HCT116 (cell line): ENCODE data around the gene AVEN. TPM values are rescaled to one million over a fixed set of nuclear protein-coding genes. Genes with fewer than 3 reads are reported as not detected.

Source experiments
- ATAC-seq: fragments of 200-7000 bp; cut with Tn5 transposase; 2 replicates; pipeline ENCODE4 v1.9.1; 2020; ENCODE audit warnings: mild to moderate bottlenecking, moderate library complexity
- BruUV-seq: library from RNA; stranded (reverse); fragments of 400-500 nt; replicated peaks from 2 replicates; lab custom pipeline; 2021; lab: Mats Ljungman, UMichigan
- CTCF ChIA-PET: fragments of 300-600 bp; sonication (Branson Sonifier 250); formaldehyde crosslinking; loops from one replicate; lab custom pipeline; 2021; ENCODE audit warnings: antibody characterized with exemption; lab: Charles Lee
- POLR2A ChIA-PET: fragments of 300-600, 350-600 bp; sonication (Branson Sonifier 250); formaldehyde crosslinking; loops from one replicate; lab custom pipeline; 2021; ENCODE audit warnings: antibody characterized with exemption; lab: Charles Lee
- RAD21 ChIA-PET, 2 experiments: fragments of 300-600 bp; sonication (Branson Sonifier 250); formaldehyde crosslinking; loops; one replicate each; lab custom pipeline; 2023; ENCODE audit warnings: low total read pairs in 2 of 2; ENCODE audit not compliant: uncharacterized antibody in 2 of 2, unreplicated experiment in 2 of 2, low non-redundant PET in 1 of 2; lab: Charles Lee
- DNase-seq: peaks from one replicate; pipeline ENCODE4 v3.0.0-alpha.2; 2010; ENCODE audit warnings: low read depth, low spot score
- H2AFZ ChIP-seq: fragments of 200-600 bp; shearing (Covaris generic), sonication (generic); 2 replicates; pipeline ENCODE4 v1.6.1; 2017; ENCODE audit warnings: low read depth, mixed run types, mixed read lengths, antibody characterized with exemption, low read length; ENCODE audit not compliant: poor library complexity, severe bottlenecking
- H3K27ac ChIP-seq: 2 replicates; pipeline ENCODE4 v1.5.1; 2012; ENCODE audit warnings: low read depth, low read length
- H3K27me3 ChIP-seq: fragments of 200-600 bp; sonication (generic); 2 replicates; pipeline ENCODE4 v1.6.1; 2016; ENCODE audit warnings: mixed run types, low read length, mixed read lengths; ENCODE audit not compliant: insufficient read depth
- H3K36me3 ChIP-seq, 2 experiments: fragments of 200-500 bp in 1 of 2; fragments of 200-600 bp in 1 of 2; sonication (Bioruptor generic) in 1 of 2; sonication (generic) in 1 of 2; 2 replicates each; pipeline versions ENCODE4 v1.5.1 to v1.6.1; 2014 to 2016; ENCODE audit warnings: low read length in 2 of 2, inconsistent platforms in 1 of 2, mixed read lengths in 1 of 2, mixed run types in 1 of 2; ENCODE audit not compliant: insufficient read depth in 2 of 2, control insufficient read depth in 1 of 2
- H3K4me1 ChIP-seq, 2 experiments: fragments of 200-600 bp in 1 of 2; sonication (generic) in 1 of 2; 2 replicates each; pipeline versions ENCODE4 v1.5.1 to v1.6.1; 2012 to 2017; ENCODE audit warnings: low read length in 2 of 2, inconsistent platforms in 1 of 2, mild to moderate bottlenecking in 1 of 2, mixed read lengths in 1 of 2, mixed run types in 1 of 2, moderate library complexity in 1 of 2; ENCODE audit not compliant: insufficient read depth in 2 of 2, control insufficient read depth in 1 of 2
- H3K4me2 ChIP-seq: fragments of 200-600 bp; sonication (generic); 2 replicates; pipeline ENCODE4 v1.6.1; 2017; ENCODE audit warnings: mixed run types, low read length, mixed read lengths
- H3K4me3 ChIP-seq, 2 experiments: fragments of 200-600 bp in 1 of 2; sonication (generic) in 1 of 2; replicated peaks in 1 of 2; 2 replicates each; pipeline ENCODE4 v1.5.1; 2011 to 2016; ENCODE audit warnings: low read length in 2 of 2, control low read depth in 1 of 2, low read depth in 1 of 2, mild to moderate bottlenecking in 1 of 2, mixed read lengths in 1 of 2, mixed run types in 1 of 2
- H3K79me2 ChIP-seq: fragments of 200-600 bp; sonication (generic); 2 replicates; pipeline ENCODE4 v1.6.1; 2017; ENCODE audit warnings: mild to moderate bottlenecking, mixed run types, low read length, moderate library complexity, mixed read lengths; ENCODE audit not compliant: insufficient read depth
- H3K9ac ChIP-seq: fragments of 200-600 bp; sonication (generic); 2 replicates; pipeline ENCODE4 v1.6.1; 2016; ENCODE audit warnings: low read length, mixed read lengths
- H3K9me2 ChIP-seq: fragments of 200-600 bp; sonication (generic), shearing (Covaris generic); 2 replicates; pipeline ENCODE4 v1.6.1; 2017; ENCODE audit warnings: mixed run types, mild to moderate bottlenecking, moderate library complexity; ENCODE audit not compliant: insufficient read depth
- H3K9me3 ChIP-seq, 2 experiments: fragments of 200-500 bp in 1 of 2; fragments of 200-600 bp in 1 of 2; sonication (Bioruptor generic) in 1 of 2; sonication (generic) in 1 of 2; 2 replicates each; pipeline ENCODE4 v1.6.1; 2014 to 2017; ENCODE audit warnings: low read length in 2 of 2, mixed read lengths in 2 of 2, inconsistent platforms in 1 of 2, low read depth in 1 of 2, mild to moderate bottlenecking in 1 of 2, mixed run types in 1 of 2, moderate library complexity in 1 of 2; ENCODE audit not compliant: control insufficient read depth in 1 of 2, insufficient read depth in 1 of 2
- H4K20me1 ChIP-seq: fragments of 200-600 bp; sonication (generic), shearing (Covaris generic); 2 replicates; pipeline ENCODE4 v1.6.1; 2017; ENCODE audit warnings: mixed run types, mild to moderate bottlenecking, moderate library complexity; ENCODE audit not compliant: insufficient read depth
- CTCF ChIP-seq, 3 experiments: fragments of 200-600 bp in 1 of 3; sonication (generic) in 1 of 3; IDR thresholded peaks in 2 of 3; conservative IDR thresholded peaks in 1 of 3; 2 replicates each; pipeline ENCODE4 v1.5.1; 2012 to 2017; ENCODE audit warnings: low read depth in 2 of 3, low read length in 2 of 3, antibody characterized with exemption in 1 of 3, borderline replicate concordance in 1 of 3, control low read depth in 1 of 3, mild to moderate bottlenecking in 1 of 3, mixed read lengths in 1 of 3, mixed run types in 1 of 3, moderate library complexity in 1 of 3; ENCODE audit not compliant: insufficient read depth in 1 of 3
- EGR1 ChIP-seq: IDR thresholded peaks from 2 replicates; pipeline ENCODE4 v1.6.1; 2012; ENCODE audit warnings: low read depth
- EZH2phosphoT487 ChIP-seq: fragments of 200-600 bp; IDR thresholded peaks from 2 replicates; pipeline ENCODE4 v1.6.1; 2018; ENCODE audit warnings: antibody characterized with exemption, borderline replicate concordance
- REST ChIP-seq: IDR thresholded peaks from 2 replicates; pipeline ENCODE4 v1.6.1; 2012; ENCODE audit warnings: low read depth
- SP1 ChIP-seq: IDR thresholded peaks from 2 replicates; pipeline ENCODE4 v1.6.1; 2012; ENCODE audit warnings: low read depth
- intact Hi-C: fragments of 100-400 bp; cut with micrococcal nuclease; formaldehyde crosslinking; loops from 2 replicates; pipeline ENCODE4 v1.10.0; 2022
- total RNA-seq: library from RNA; stranded (reverse); gene quantifications from one replicate; pipeline ENCODE4 v1.2.1, GENCODE V29; 2021; ENCODE audit not compliant: unreplicated experiment
- TF ChIP-seq, protein P1 (sequence below): IDR thresholded peaks from 2 replicates; pipeline ENCODE4 v1.6.1; 2012

Gene AVEN
- total RNA-seq, 1 experiment from 2014 or later, result 6.8 TPM

DNA sequence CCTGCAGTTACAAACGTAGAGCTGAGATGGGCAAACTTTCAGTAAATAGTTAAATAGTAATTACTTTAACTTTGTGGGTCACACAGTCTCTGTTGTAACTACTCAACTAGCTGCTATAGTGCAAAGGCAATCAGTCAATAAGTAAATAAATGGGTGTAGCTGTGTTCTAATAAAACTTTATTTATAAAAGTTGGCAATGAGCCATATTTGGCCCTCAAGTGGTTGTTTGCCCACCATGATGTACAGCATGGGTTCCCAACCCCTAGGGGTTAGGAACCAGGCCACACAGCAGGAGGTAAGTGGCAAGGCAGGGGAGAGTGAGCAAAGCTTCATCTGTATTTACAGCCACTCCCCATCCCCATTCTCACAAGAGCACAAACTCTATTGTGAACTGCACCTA lies 115.6 kb downstream of the AVEN start:
- Histone ChIP-seq H4K20me1 (no peaks in the 10 kb centered on the region), H3K9me3 (no peaks in the 10 kb centered on the region), H3K4me2 (no peak overlapping the region), H3K9me2 (no peaks in the 10 kb centered on the region), H3K36me3 (no peaks in the 10 kb centered on the region), H3K27ac (no peak overlapping the region), H3K79me2 (no peaks in the 10 kb centered on the region), H2AFZ (no peak overlapping the region), H3K4me1 (no peaks in the 10 kb centered on the region), H3K4me3 (no peak overlapping the region), H3K27me3 (no peaks in the 10 kb centered on the region), H3K9ac (no peak overlapping the region)
- BruUV-seq, result no TSS peak
- CTCF ChIA-PET, result no interaction called here
- DNase-seq, result no peak
- no peak for ATAC-seq
- RAD21 ChIA-PET, result no interaction called here
- POLR2A ChIA-PET, result no interaction called here
- no peak for TF ChIP-seq CTCF (IDR thresholded peaks at IDR 0.05 in 2 of 3, conservative IDR thresholded peaks at IDR 0.05 in 1 of 3; ENCODE audit: borderline replicate concordance in 1 of 3, insufficient read depth in 1 of 3, low read depth in 2 of 3, low read length in 2 of 3)
- no peak for TF ChIP-seq SP1
- TF ChIP-seq EZH2phosphoT487, result no peak
- intact Hi-C loops, result no loop called here

DNA sequence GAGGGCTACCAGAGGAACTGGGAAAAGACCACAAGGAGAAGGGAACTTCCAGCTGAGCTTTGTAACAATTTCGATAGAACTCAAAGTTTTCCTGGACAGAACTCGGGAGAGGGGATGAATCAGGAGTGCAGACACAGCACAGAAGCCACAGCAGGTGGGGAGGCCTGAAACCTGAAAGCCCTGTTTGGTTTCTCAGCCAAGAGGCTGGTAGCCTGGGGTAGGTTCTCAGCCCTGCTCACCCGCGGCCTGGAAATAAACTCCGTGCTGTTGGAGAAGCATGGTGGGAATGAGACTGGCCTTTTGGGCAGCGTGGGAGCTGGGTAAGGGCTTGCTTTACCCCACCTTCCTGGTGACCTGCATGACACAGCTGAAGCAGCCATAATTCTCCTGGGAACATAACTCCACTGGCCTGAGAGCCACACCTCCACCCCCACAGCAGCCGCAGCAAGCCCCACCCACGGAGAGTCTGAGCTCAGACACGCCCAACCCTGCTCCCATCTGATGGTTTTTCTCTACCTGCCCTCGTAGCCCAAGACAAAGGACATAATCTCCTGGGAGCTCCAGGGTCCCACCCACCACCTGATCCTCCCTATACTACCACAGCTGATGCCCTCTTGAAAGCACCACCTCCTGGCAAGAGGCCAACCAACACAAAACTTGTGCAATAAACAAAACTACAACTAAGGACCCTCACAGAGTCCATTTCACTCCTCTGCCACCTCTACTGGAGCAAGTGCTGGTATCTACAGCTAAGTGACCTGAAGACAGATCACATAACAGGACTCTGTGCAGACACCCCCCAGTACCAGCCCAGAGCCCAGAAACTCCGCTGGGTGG lies 123.2 kb downstream of the AVEN start:
- peaks cover 12% of the 10 kb centered on the region in 2 experiments for H3K4me1 ChIP-seq
- POLR2A ChIA-PET, result no interaction called here
- CTCF ChIA-PET, result no interaction called here
- RAD21 ChIA-PET, result no interaction called here
- intact Hi-C loops, result no loop called here
- H3K9ac ChIP-seq, result no peak overlapping the region
- peak overlapping the region; percentile 35; the same call in 1 of the 2 replicates for H3K27ac ChIP-seq
- H4K20me1 ChIP-seq, result no peaks in the 10 kb centered on the region
- H3K4me2 ChIP-seq, result peak overlapping the region; percentile 53
- H3K4me3 ChIP-seq, result 0 out of 4 replicates have a peak overlapping the region, but pooled peaks of 1 of the 2 experiments have one; percentile 9
- no TSS peak for BruUV-seq
- no peaks in the 10 kb centered on the region for H3K79me2 ChIP-seq
- ATAC-seq (peak; percentile 97), DNase-seq (no peak)
- TF ChIP-seq EZH2phosphoT487 (no peak), REST (no peak), EGR1 (peak; percentile 45; the same call in 1 of the 2 replicates)
- TF ChIP-seq, protein P1, sequence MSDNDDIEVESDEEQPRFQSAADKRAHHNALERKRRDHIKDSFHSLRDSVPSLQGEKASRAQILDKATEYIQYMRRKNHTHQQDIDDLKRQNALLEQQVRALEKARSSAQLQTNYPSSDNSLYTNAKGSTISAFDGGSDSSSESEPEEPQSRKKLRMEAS, result no peak
- no peak overlapping the region for H2AFZ ChIP-seq
- no peaks in the 10 kb centered on the region for H3K27me3 ChIP-seq
- H3K9me3 ChIP-seq, result no peaks in the 10 kb centered on the region
- H3K36me3 ChIP-seq, result no peaks in the 10 kb centered on the region
- H3K9me2 ChIP-seq, result no peaks in the 10 kb centered on the region
